RWPE2 (cell line): ENCODE measurements around the gene HTRA3.

Experiments used
- ATAC-seq: fragments of 200-7000 bp; cut with Tn5 transposase; 3 replicates; pipeline ENCODE4 v1.9.1; 2021; ENCODE audit warnings: low read depth
- DNase-seq: peaks from one replicate; pipeline ENCODE4 v3.0.0-alpha.2; 2020; ENCODE audit warnings: low spot score
- H3K27ac ChIP-seq: fragments of 450-650 bp; 2 replicates; pipeline ENCODE4 v1.5.1; 2017; ENCODE audit warnings: mild to moderate bottlenecking; ENCODE audit not compliant: poor library complexity, severe bottlenecking
- H3K27me3 ChIP-seq: fragments of 250-450 bp; sonication (Bioruptor Pico); 2 replicates; pipeline ENCODE4 v1.5.1; 2021; ENCODE audit warnings: mild to moderate bottlenecking, moderate library complexity; ENCODE audit not compliant: insufficient read depth, poor library complexity, severe bottlenecking
- H3K36me3 ChIP-seq: fragments of 250-450 bp; sonication (Bioruptor Pico); 2 replicates; pipeline ENCODE4 v1.5.1; 2020; ENCODE audit warnings: low read depth, mild to moderate bottlenecking, moderate library complexity
- H3K4me1 ChIP-seq: fragments of 250-450 bp; sonication (Bioruptor Pico); 2 replicates; pipeline ENCODE4 v1.5.1; 2021; ENCODE audit warnings: mild to moderate bottlenecking, moderate library complexity; ENCODE audit not compliant: insufficient read depth, poor library complexity, severe bottlenecking
- H3K4me3 ChIP-seq: fragments of 250-450 bp; sonication (Bioruptor Pico); 2 replicates; pipeline ENCODE4 v1.5.1; 2021; ENCODE audit warnings: mild to moderate bottlenecking, moderate library complexity; ENCODE audit not compliant: severe bottlenecking
- H3K9me3 ChIP-seq: fragments of 250-450 bp; sonication (Bioruptor Pico); 2 replicates; pipeline ENCODE4 v1.5.1; 2021; ENCODE audit warnings: mild to moderate bottlenecking, moderate library complexity; ENCODE audit not compliant: severe bottlenecking
- TF ChIP-seq, protein P1 (sequence below): fragments of 450-650 bp; IDR thresholded peaks from one replicate; pipeline ENCODE4 v1.5.1; 2017; ENCODE audit warnings: mild to moderate bottlenecking, moderate library complexity; ENCODE audit not compliant: poor library complexity, severe bottlenecking

The HTRA3 gene

DNA sequence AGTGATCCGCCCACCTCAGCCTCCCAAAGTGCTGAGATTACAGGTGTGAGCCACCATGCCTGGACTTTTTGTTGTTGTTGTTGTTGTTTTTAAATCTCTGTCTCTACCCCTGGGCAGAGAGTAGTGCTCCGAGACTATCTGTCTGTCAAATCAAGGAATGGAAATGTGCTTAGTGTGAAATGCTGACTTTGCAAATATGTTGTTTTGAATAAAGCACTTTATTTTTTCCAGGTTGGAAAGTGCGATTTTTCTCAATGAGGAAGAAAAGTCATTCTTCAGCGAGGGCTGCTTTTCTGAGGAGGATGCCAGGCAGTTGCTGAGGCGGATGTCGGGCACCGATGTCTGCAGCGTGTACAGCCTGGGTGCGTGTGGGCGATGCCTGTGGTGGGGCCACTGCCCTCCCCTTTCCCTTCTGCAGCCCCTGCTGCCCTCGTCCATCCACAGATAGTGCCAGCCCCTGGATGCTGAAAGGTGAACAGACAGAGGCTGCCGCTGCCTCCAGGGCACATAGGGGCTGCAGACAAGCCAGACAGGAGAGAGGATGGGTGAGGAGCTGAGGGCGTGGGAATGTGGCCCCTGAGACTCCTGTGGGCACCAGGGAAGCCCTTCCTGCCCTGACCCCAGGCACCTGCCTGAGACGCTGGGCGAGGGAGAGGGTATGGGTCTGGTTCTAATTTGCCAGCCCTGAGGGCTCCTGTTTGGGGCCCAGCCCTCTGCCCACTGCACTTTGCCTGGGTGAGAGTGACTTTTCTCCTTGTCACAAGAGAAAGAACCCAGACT is 46.8 kb upstream of the HTRA3 start:
- Histone ChIP-seq H3K36me3 (peaks cover 100% of the 10 kb centered on the region), H3K27me3 (no peaks in the 10 kb centered on the region), H3K9me3 (no peaks in the 10 kb centered on the region), H3K27ac (no peak overlapping the region), H3K4me1 (no peaks in the 10 kb centered on the region), H3K4me3 (no peak overlapping the region)
- TF ChIP-seq, protein P1, sequence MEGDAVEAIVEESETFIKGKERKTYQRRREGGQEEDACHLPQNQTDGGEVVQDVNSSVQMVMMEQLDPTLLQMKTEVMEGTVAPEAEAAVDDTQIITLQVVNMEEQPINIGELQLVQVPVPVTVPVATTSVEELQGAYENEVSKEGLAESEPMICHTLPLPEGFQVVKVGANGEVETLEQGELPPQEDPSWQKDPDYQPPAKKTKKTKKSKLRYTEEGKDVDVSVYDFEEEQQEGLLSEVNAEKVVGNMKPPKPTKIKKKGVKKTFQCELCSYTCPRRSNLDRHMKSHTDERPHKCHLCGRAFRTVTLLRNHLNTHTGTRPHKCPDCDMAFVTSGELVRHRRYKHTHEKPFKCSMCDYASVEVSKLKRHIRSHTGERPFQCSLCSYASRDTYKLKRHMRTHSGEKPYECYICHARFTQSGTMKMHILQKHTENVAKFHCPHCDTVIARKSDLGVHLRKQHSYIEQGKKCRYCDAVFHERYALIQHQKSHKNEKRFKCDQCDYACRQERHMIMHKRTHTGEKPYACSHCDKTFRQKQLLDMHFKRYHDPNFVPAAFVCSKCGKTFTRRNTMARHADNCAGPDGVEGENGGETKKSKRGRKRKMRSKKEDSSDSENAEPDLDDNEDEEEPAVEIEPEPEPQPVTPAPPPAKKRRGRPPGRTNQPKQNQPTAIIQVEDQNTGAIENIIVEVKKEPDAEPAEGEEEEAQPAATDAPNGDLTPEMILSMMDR = no peak
- ATAC-seq (no peak), DNase-seq (no peak)

DNA sequence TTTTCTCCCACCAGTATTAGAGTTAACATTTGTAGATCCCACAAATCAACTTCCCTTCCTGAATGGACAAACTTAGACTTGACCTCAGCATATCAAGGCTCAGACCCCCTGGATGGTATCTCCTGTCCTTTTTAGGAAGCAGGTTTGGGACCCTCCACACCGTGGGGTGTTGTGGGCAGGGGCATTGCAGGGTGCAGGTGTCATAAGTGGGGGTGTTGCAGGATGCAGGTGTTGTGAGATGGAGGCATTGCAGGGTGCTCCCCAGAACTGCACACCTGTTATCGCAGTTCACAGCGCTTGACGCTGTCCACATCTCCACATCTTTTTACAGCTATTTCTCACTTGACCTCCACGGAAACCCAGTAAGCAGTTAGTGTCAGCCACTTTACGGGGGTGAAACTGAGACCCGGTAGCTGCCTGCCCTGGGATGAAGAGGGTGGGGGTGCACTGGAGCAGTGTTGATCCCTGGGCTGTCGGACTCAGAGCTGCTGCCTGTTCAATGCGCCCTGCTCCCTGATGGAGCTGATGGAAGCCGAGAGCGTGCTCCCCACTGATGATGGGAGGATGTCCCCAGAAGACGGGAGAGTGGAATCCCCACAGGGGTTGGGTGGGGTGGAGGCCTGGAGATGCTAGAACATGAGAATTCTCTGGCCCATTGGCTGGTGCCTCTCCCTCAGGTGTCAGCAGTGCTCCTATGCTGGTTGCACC is 45.1 kb upstream of the HTRA3 start:
- Histone ChIP-seq H3K4me3 (no peak overlapping the region), H3K27me3 (no peaks in the 10 kb centered on the region), H3K27ac (no peak overlapping the region), H3K36me3 (peaks cover 97% of the 10 kb centered on the region), H3K9me3 (no peaks in the 10 kb centered on the region), H3K4me1 (peaks cover 5% of the 10 kb centered on the region)
- ATAC-seq (no peak), DNase-seq (no peak)
- TF ChIP-seq, protein P1 = no peak

DNA sequence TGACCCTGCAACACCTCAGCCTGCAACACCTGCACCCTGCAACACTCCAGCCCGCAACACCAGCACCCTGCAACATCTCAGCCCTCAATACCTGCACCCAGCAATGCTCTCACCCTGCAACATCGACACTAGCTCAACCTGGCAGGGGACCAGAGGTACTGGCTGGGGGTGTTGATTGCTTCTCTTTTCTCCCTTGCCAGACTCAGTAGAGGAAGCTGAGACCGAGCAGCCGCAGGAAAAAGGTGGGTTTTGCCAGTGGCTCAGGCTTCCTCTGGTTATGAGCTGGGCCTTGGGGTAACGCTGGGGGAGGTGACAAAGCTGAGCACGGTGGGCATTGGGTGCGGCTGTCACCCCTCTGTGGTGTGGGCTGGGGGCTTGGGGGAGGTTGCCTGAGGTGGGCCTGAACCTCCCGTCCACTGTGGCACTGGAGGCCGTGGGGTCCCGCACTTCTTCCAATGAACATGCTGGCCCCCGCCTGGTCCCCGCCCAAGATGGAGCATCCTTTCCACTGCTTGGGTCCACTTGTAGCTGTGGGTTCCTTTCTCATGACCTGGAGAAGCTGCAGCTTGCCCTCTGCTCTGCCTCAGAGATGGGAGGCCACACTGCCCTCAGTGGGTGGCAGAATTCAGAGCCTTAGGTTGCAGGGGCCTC is 44.5 kb upstream of the HTRA3 start:
- H3K4me3 ChIP-seq = no peak overlapping the region
- no peak overlapping the region for H3K27ac ChIP-seq
- ATAC-seq (no peak), DNase-seq (no peak)
- no peaks in the 10 kb centered on the region for H3K9me3 ChIP-seq
- TF ChIP-seq, protein P1 = no peak
- peaks cover 5% of the 10 kb centered on the region for H3K4me1 ChIP-seq
- H3K36me3 ChIP-seq = peaks cover 95% of the 10 kb centered on the region
- H3K27me3 ChIP-seq = no peaks in the 10 kb centered on the region

DNA sequence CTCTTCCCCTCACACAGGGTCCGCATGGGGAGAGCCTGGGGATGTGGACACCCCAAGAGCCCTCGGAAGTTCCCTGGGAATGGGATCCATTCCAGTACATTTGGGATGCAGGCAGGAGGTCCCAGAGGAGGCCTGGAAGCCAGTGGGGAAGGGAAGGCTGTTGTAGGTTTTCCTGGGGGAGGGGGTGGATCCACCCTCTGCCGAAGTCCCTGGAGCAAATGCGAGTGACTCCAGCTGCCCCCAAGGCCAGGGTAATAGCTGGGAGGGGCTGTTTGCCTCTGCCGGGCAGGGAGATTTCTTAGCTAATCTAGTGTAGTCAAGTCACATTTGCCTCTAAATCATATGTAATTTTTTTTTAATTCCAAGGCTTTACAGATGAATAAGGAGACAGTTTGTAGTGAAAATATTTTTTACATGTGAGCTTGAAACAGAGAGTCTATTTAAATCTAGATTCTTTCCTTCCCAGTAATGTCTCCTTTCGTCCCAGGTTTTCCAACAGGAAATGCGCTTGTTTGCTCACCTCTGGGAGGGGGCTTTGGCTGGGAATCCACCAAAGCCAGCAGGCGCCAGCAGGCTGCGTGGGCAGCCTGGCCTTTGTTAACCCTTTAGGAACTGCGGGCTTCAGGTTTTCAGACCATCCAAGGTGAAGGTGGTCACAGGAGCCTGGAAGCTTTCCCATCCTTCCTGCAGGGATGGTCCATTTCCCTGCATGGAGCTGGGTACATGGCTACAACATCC is 43.7 kb upstream of the HTRA3 start:
- H3K4me1 ChIP-seq = peaks cover 5% of the 10 kb centered on the region
- DNase-seq (no peak), ATAC-seq (no peak)
- H3K27me3 ChIP-seq = no peaks in the 10 kb centered on the region
- no peaks in the 10 kb centered on the region for H3K9me3 ChIP-seq
- H3K4me3 ChIP-seq = no peak overlapping the region
- H3K27ac ChIP-seq = no peak overlapping the region
- TF ChIP-seq, protein P1 = no peak
- H3K36me3 ChIP-seq = peaks cover 95% of the 10 kb centered on the region
